Lower leg skin (tissue), 3 donors: ENCODE results near the gene GNG2.

ENCODE experiments used
- POLR2A ChIP-seq, 2 donors: fragments of 450-650 bp; IDR thresholded peaks; one replicate each; pipeline ENCODE4 v1.6.1; 2016 to 2017; ENCODE audit warnings: antibody characterized with exemption in 2 of 2, mild to moderate bottlenecking in 1 of 2, moderate library complexity in 1 of 2
- TF ChIP-seq, protein P1 (sequence below), 3 donors: fragments of 450-650 bp; IDR thresholded peaks; one replicate each; pipeline ENCODE4 v1.5.1; 2016; ENCODE audit warnings: antibody characterized with exemption in 3 of 3, mild to moderate bottlenecking in 3 of 3, moderate library complexity in 2 of 3

DNA sequence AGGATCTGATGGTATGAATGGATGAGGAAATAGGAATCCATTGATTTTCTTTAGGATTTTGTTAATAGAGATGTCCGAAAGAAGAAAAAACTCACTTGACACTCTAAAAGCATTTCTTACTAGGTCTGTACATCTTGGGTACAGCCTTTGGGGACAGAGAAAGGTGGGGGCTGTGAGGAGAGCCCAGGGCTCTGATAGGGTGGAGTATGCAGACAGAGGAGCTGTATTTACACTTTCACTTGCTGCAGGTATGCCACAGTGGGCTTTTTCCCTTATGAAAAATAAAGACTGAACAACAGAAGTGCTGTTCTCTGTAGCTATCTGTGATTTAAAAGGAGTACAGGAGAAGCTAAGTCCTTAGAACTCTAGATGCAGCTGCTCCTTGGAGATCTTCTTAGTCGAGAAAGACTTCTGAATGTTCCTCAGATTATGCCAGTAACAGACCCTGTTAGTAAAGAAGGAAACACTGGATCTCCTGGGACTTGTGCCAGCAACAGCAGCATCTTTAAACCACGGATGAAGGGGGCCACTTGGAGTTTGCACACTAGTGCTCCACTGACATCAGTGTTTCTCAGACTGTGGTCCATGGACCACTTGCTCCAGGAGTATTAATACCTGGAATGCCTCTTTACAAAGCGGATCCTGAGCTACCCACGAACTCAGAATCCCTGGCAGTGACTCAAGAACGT, 109.6 kb downstream of the GNG2 start:
- TF ChIP-seq, protein P1, sequence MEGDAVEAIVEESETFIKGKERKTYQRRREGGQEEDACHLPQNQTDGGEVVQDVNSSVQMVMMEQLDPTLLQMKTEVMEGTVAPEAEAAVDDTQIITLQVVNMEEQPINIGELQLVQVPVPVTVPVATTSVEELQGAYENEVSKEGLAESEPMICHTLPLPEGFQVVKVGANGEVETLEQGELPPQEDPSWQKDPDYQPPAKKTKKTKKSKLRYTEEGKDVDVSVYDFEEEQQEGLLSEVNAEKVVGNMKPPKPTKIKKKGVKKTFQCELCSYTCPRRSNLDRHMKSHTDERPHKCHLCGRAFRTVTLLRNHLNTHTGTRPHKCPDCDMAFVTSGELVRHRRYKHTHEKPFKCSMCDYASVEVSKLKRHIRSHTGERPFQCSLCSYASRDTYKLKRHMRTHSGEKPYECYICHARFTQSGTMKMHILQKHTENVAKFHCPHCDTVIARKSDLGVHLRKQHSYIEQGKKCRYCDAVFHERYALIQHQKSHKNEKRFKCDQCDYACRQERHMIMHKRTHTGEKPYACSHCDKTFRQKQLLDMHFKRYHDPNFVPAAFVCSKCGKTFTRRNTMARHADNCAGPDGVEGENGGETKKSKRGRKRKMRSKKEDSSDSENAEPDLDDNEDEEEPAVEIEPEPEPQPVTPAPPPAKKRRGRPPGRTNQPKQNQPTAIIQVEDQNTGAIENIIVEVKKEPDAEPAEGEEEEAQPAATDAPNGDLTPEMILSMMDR (IDR thresholded peaks at IDR 0.05), result no peak
- no peak for TF ChIP-seq POLR2A (IDR thresholded peaks at IDR 0.05)
